GM12891 (cell line): ENCODE measurements around the gene APOL4.

ENCODE experiments used
- POLR2A ChIP-seq: IDR thresholded peaks from 2 replicates; pipeline ENCODE4 v1.6.1; 2011; ENCODE audit warnings: low read depth, low read length, control low read depth
- POLR2AphosphoS5 ChIP-seq: IDR thresholded peaks from 2 replicates; pipeline ENCODE4 v1.6.1; 2011; ENCODE audit warnings: low read depth, low read length, control low read depth

DNA sequence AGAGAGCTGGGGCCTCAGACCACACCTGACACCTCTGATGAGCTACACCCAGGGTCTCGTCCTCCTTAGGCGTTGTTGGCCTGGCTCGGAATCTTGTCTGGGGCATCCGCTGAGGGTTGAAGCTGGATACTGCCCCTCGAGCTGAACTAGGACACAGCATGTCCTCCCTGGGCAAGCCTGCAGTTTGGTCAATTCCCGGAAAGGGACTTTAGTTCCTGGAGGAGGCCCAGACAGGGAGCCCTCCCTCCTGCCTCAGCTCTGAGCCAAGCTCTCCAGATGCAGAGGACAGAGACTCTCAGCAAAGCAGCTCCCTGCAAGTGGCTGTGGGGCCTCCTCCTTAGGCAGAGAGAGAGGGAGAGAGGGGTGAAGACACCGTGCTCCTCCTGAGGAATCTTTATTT lies 45.9 kb downstream of the APOL4 start:
- TF ChIP-seq POLR2A: no peak
- TF ChIP-seq POLR2AphosphoS5: no peak
